Measurements from ENCODE around the gene DMD. TPM values are rescaled to one million over a fixed set of nuclear protein-coding genes. Genes with fewer than 3 reads are reported as not detected.

The DMD gene
- total RNA-seq, 1 experiment from 2014 or later, result 25.3 TPM

- no TSS peak for BruUV-seq (replicated peaks)
- Histone ChIP-seq H3K36me3 (ENCODE audit: low read depth) (no peaks in the 10 kb centered on the region), H3K27me3 (ENCODE audit: insufficient read depth, low read depth) (no peaks in the 10 kb centered on the region), H3K4me1 (replicated peaks; ENCODE audit: insufficient read depth) (peaks cover 11% of the 10 kb centered on the region), H2AFZ (no peak overlapping the region), H3K4me3 (no peak overlapping the region), H3K9me2 (ENCODE audit: insufficient read depth) (no peaks in the 10 kb centered on the region), H3F3A (ENCODE audit: insufficient read depth, low read depth) (no peaks in the 10 kb centered on the region), H3K27ac (no peak overlapping the region), H3K4me2 (no peak overlapping the region), H4K20me1 (ENCODE audit: insufficient read depth) (no peaks in the 10 kb centered on the region), H3K79me2 (ENCODE audit: low read depth) (no peaks in the 10 kb centered on the region), H3K9me3 (ENCODE audit: insufficient read depth, low read depth) (no peaks in the 10 kb centered on the region)
- CTCF ChIA-PET, result no interaction called here
- intact Hi-C loops (cut with micrococcal nuclease; ENCODE audit: unreplicated experiment), result no loop called here
- TF ChIP-seq CTCF (conservative IDR thresholded peaks at IDR 0.05) (no peak), EZH2 (IDR thresholded peaks at IDR 0.05; ENCODE audit: low read depth) (no peak)
- POLR2A ChIA-PET (ENCODE audit: unreplicated experiment), result no interaction called here
- no peak for DNase-seq
These were observed 1876.4 kb downstream of the DMD start for GRCh38 chrX:31334997-31335396.

- Histone ChIP-seq H3K27me3 (ENCODE audit: insufficient read depth, low read depth) (no peaks in the 10 kb centered on the region), H2AFZ (no peak overlapping the region), H3K36me3 (ENCODE audit: low read depth) (no peaks in the 10 kb centered on the region), H3K9me3 (ENCODE audit: insufficient read depth, low read depth) (no peaks in the 10 kb centered on the region), H3K4me3 (no peak overlapping the region), H3F3A (ENCODE audit: insufficient read depth, low read depth) (no peaks in the 10 kb centered on the region), H3K9me2 (ENCODE audit: insufficient read depth) (no peaks in the 10 kb centered on the region), H3K4me2 (peak overlapping the region; percentile 46), H3K4me1 (replicated peaks; ENCODE audit: insufficient read depth) (peaks cover 11% of the 10 kb centered on the region), H4K20me1 (ENCODE audit: insufficient read depth) (no peaks in the 10 kb centered on the region), H3K27ac (peak overlapping the region; percentile 66), H3K79me2 (ENCODE audit: low read depth) (no peaks in the 10 kb centered on the region)
- intact Hi-C loops (cut with micrococcal nuclease; ENCODE audit: unreplicated experiment), result no loop called here
- no TSS peak for BruUV-seq (replicated peaks)
- ChIA-PET CTCF (no interaction called here), POLR2A (ENCODE audit: unreplicated experiment) (interaction anchor here (0.7 kb wide), 1 partner anchor 351 kb away, joined by 3 read pairs; no protein-coding TSS in a partner anchor)
- no peak for TF ChIP-seq EZH2 (IDR thresholded peaks at IDR 0.05; ENCODE audit: low read depth)
- no peak for TF ChIP-seq CTCF (conservative IDR thresholded peaks at IDR 0.05)
- peak; percentile 2 to 73 for DNase-seq
These were observed 1878.1 kb downstream of the DMD start for GRCh38 chrX:31333165-31333831.

- CTCF ChIA-PET, result no interaction called here
- no peak for DNase-seq
- no TSS peak for BruUV-seq (replicated peaks)
These were observed 1879.4 kb downstream of the DMD start for GRCh38 chrX:31331928-31332327.

More at GRCh38 chrX:31331928-31332327, 1879.4 kb downstream of the DMD start:
- Histone ChIP-seq H3K27me3 (ENCODE audit: insufficient read depth, low read depth) (no peaks in the 10 kb centered on the region), H3K4me1 (replicated peaks; ENCODE audit: insufficient read depth) (peaks cover 11% of the 10 kb centered on the region), H3K79me2 (ENCODE audit: low read depth) (no peaks in the 10 kb centered on the region), H3F3A (ENCODE audit: insufficient read depth, low read depth) (no peaks in the 10 kb centered on the region), H4K20me1 (ENCODE audit: insufficient read depth) (no peaks in the 10 kb centered on the region), H3K27ac (no peak overlapping the region), H3K9me3 (ENCODE audit: insufficient read depth, low read depth) (no peaks in the 10 kb centered on the region), H3K4me3 (no peak overlapping the region), H2AFZ (no peak overlapping the region), H3K36me3 (ENCODE audit: low read depth) (no peaks in the 10 kb centered on the region), H3K4me2 (no peak overlapping the region), H3K9me2 (ENCODE audit: insufficient read depth) (no peaks in the 10 kb centered on the region)
- POLR2A ChIA-PET (ENCODE audit: unreplicated experiment), result no interaction called here
- intact Hi-C loops (cut with micrococcal nuclease; ENCODE audit: unreplicated experiment), result no loop called here
- TF ChIP-seq CTCF (conservative IDR thresholded peaks at IDR 0.05), result no peak
- TF ChIP-seq EZH2 (IDR thresholded peaks at IDR 0.05; ENCODE audit: low read depth), result no peak
